Measurements from ENCODE around the gene FARP2.

The FARP2 gene

DNA sequence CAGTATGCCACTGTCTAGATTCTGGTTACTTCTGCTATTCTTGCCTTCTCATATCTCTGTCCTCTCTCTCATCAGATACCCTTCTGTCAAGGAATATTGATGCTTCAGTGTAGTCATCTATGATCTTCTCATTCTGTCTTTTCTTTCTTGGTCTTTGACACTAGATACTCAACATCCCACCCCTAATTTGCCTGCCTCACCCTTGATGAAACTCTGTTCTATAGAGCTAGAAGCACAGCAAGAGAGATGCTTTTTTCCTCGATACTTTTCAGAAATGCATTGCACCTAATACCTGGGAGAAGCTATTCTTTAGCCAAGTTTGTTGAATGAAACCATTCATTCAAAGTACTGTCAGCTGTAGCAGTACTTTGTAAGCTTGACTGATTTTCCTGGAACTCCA lies 30.8 kb upstream of the FARP2 start:
- no peak overlapping the region for H3K4me3 ChIP-seq (ENCODE audit: low read depth, low read length)
- TF ChIP-seq, protein P1, sequence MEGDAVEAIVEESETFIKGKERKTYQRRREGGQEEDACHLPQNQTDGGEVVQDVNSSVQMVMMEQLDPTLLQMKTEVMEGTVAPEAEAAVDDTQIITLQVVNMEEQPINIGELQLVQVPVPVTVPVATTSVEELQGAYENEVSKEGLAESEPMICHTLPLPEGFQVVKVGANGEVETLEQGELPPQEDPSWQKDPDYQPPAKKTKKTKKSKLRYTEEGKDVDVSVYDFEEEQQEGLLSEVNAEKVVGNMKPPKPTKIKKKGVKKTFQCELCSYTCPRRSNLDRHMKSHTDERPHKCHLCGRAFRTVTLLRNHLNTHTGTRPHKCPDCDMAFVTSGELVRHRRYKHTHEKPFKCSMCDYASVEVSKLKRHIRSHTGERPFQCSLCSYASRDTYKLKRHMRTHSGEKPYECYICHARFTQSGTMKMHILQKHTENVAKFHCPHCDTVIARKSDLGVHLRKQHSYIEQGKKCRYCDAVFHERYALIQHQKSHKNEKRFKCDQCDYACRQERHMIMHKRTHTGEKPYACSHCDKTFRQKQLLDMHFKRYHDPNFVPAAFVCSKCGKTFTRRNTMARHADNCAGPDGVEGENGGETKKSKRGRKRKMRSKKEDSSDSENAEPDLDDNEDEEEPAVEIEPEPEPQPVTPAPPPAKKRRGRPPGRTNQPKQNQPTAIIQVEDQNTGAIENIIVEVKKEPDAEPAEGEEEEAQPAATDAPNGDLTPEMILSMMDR (IDR thresholded peaks at IDR 0.05; ENCODE audit: borderline replicate concordance, insufficient read depth, low read depth, low read length) = no peak

DNA sequence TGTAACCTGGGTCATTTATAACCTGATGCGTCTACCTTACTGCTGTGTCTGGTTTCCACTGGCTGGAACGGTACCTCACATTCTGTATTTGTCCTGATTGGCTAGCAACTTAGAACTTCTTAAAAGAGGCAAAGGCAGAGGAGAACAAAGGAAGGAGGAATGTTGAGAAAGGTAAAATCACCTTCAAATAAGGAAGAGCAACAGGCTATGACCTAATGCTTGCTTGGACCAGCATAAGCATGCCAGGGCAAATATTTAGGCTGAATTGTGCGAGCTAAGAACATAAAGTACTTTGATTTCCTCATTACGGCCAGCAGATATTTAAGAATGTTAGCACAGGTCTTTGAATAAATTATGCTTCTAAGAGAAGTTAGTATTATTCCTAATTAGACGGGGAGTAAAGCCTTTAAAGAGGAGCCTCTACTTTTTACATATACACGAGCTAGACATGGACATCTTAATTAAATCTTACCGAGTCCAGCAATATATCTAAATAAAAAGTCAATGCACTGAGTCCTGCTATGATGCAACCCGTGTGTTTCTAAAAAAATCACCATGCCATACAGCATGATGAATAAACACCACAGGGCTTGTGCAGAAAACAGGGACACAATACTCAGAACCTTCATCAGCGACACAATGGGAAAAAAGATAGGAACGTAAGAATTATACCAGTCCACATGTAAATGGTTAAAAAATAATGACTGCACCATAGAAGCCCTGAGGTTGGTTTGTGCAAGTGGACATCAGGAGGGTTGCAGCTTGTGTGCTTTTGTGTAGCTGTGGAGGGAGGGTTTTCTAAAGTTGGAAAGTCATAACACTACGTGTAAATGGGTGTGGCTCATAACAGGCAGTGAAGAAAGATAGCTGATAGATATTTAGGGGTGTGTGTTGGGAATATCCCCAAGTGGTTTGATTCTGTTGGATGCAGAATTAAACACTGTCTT lies 26.1 kb upstream of the FARP2 start:
- no peak overlapping the region for H3K4me3 ChIP-seq (ENCODE audit: low read depth, low read length)
- TF ChIP-seq, protein P1 (IDR thresholded peaks at IDR 0.05; ENCODE audit: borderline replicate concordance, insufficient read depth, low read depth, low read length) = no peak

GRCh38 chr2:241330616-241330981 lies 25.5 kb upstream of the FARP2 start:
- no peak overlapping the region for H3K4me3 ChIP-seq (ENCODE audit: low read depth, low read length)
- TF ChIP-seq, protein P1 (IDR thresholded peaks at IDR 0.05; ENCODE audit: borderline replicate concordance, insufficient read depth, low read depth, low read length) = no peak

DNA sequence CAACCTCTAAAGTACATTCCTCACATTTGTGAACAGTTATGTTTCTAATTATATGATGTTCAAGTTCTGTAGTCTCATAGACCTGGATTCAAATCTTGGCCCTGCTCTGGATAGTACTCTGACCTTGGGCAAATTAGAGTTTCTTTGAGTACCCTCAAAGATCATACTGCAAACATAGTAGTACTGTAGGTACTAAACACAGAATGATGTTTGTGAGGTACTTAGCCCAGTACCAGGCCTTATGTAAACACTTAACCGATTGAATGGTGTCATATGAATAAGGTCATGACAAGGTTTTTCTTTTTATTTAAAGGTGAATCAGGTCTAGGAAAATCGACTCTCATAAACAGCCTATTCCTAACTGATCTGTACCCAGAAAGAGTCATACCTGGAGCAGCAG lies 21.3 kb upstream of the FARP2 start:
- TF ChIP-seq, protein P1 (IDR thresholded peaks at IDR 0.05; ENCODE audit: borderline replicate concordance, insufficient read depth, low read depth, low read length) = no peak
- no peak overlapping the region for H3K4me3 ChIP-seq (ENCODE audit: low read depth, low read length)

- no peak overlapping the region for H3K4me3 ChIP-seq (ENCODE audit: low read depth, low read length)
- TF ChIP-seq, protein P1 (IDR thresholded peaks at IDR 0.05; ENCODE audit: borderline replicate concordance, insufficient read depth, low read depth, low read length) = no peak
Measured at GRCh38 chr2:241339839-241340630, 16.1 kb upstream of the FARP2 start.

GRCh38 chr2:241340631-241341163 lies 15.4 kb upstream of the FARP2 start:
- TF ChIP-seq, protein P1 (IDR thresholded peaks at IDR 0.05; ENCODE audit: borderline replicate concordance, insufficient read depth, low read depth, low read length) = no peak
- no peak overlapping the region for H3K4me3 ChIP-seq (ENCODE audit: low read depth, low read length)

All from GM12875 (cell line).